HG02885 (cell line): ENCODE measurements around the gene GRID2IP.
"Not testable (repeated sequence)": the region's sequence is repeated elsewhere in the genome, so short reads cannot be mapped to it uniquely, and the experiment has no call there.

ENCODE experiments used
- ATAC-seq: cut with Tn5 transposase; IDR thresholded peaks from one replicate; pipeline ENCODE4 v1.9.1; 2021; ENCODE audit warnings: mild to moderate bottlenecking; ENCODE audit not compliant: unreplicated experiment, poor library complexity

Gene GRID2IP

DNA sequence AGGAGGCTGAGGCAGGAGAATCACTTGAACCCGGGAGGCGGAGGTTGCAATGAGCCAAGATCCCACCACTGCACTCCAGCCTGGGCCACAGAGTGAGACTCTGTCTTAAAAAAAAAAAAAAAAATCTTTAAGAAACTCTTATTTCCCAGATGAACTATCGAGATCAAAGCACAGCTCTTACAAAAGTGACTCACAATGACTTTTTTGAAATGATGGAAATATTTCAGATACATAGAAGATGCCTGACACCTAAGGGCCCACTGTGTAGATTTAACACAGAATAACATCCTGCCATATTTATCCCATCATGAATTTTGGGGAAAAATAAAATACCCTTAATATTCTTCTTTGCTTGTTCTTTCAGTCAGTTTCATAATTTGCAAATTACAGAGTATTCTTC, 92.6 kb downstream of the GRID2IP start:
- ATAC-seq = not testable (repeated sequence)

DNA sequence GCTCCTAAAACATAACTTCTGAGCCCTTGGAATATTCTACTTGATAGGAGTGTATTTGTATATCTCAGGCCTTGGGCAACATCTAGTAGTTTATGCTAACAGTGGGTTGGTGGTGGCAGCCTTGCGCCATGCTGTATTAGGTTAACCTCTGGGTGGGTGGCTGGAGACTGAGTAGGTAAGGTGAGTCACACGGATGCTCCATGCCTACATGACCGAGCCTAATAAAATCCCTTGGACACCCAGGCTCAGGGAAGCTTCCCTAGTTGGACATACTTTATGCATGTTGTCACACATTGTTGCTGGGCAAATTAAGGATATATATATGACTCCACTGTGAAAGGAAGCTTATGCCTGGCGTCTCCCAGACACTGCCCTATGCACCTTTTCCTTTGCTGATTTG, 97.5 kb downstream of the GRID2IP start:
- no peak for ATAC-seq

DNA sequence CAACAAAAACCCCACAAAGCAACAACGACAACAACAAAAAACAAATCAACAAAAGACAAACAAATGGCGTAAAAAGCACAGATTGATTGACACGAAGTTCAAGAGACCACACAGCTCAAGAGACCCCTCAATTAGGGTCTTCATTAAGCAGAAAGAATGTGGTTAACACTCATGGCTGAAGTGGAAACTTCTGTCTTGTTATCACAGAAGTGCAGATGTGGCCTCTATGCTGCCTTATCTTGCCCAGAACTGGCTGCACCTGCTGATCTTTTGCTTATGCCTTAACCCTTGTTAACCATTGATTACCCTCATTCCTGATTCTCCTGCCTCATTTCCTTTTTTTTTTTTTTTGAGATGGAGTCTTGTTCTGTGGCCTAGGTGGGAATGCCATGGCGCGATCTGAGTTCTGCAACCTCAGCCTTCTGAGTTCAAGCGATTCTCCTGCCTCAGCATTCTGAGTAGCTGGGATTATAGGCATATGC, 100.0 kb downstream of the GRID2IP start:
- no peak for ATAC-seq

DNA sequence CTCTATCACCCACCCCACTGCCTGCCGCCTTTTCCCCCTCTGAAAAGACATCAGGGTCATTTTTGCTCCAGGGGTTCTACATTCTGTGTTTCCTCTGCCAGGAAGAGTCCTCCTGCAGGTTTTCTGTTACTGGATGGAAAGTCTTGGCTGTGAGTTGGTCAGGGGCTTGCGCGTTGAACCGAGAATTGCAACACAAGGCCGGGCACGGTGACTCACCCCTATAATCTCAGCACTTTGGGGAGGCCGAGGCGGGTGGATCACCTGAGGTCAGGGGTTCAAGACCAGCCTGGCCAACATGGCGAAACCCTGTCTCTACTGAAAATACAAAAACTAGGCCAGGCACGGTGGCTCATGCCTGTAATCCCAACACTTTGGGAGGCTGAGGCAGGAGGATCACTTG, 100.7 kb downstream of the GRID2IP start:
- ATAC-seq = not testable (repeated sequence)

DNA sequence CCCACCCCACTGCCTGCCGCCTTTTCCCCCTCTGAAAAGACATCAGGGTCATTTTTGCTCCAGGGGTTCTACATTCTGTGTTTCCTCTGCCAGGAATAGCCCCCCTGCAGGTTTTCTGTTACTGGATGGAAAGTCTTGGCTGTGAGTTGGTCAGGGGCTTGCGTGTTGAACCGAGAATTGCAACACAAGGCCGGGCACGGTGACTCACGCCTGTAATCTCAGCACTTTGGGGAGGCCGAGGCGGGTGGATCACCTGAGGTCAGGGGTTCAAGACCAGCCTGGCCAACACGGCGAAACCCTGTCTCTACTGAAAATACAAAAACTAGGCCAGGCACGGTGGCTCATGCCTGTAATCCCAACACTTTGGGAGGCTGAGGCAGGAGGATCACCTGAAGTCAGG, 101.4 kb downstream of the GRID2IP start:
- not testable (repeated sequence) for ATAC-seq

DNA sequence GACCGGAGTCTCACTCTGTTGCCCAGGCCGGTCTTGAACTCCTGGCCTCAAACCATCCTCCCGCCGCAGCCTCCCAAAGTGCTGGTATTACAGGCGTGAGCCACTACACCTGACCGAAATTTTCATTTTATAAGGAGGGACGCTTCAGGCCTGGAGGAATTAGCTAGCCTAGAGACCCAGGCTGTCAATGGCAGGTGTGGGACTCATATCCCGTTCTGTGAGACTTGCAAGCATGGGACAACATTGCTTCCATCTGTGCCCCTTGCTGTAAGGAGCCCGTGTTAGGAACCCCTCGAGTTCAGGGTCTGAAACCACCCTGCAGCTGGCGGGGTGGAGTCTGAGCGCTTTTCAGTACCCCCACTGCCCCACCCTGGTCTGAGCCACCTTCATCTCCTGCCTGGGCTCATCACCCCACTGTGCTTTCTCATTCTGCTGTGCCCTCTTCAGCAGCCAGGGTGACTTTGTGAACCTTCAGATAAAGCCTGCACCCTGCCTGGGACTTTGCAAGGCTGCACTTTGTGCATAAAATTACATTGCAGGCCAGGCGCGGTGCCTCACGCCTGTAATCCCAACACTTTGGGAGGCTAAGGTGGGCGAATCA, 102.2 kb downstream of the GRID2IP start:
- ATAC-seq = no peak

- ATAC-seq = peak; percentile 85
Observed at GRCh38 chr7:6447581-6448199, 103.6 kb downstream of the GRID2IP start, which contains the start of gene DAGLB. Gene DAGLB, minus strand, starts transcription at chr7:6447954. Its CDS starts 112 bp downstream, at chr7:6447842.
